OCI-LY7 (cell line): Measurements from ENCODE around the gene CSH2. TPM values are rescaled to one million over a fixed set of nuclear protein-coding genes. Genes with fewer than 3 reads are reported as not detected.
"Not testable (repeated sequence)": the region's sequence is repeated elsewhere in the genome, so short reads cannot be mapped to it uniquely, and the experiment has no call there.

Experiments used
- Bru-seq: library from RNA; stranded (reverse); fragments of 400-500 nt; gene quantifications from one replicate; lab custom pipeline; 2021; lab: Mats Ljungman, UMichigan
- BruChase-seq, 2 experiments: library from RNA; stranded (reverse); fragments of 400-500 nt; gene quantifications; one replicate each; lab custom pipeline; 2021; lab: Mats Ljungman, UMichigan
- BruUV-seq: library from RNA; stranded (reverse); fragments of 400-500 nt; replicated peaks from 2 replicates; lab custom pipeline; 2021; lab: Mats Ljungman, UMichigan
- CTCF ChIA-PET: fragments of 300-600 bp; sonication (Branson Sonifier 250); formaldehyde crosslinking; loops from one replicate; lab custom pipeline; 2022; ENCODE audit warnings: antibody characterized with exemption; ENCODE audit not compliant: unreplicated experiment; lab: Charles Lee
- POLR2A ChIA-PET: fragments of 300-600 bp; sonication (Branson Sonifier 250); formaldehyde crosslinking; loops from one replicate; lab custom pipeline; 2022; ENCODE audit warnings: antibody characterized with exemption; lab: Charles Lee
- DNase-seq: peaks from one replicate; pipeline ENCODE4 v3.0.0-alpha.2; 2015; ENCODE audit warnings: low spot score
- H2AFZ ChIP-seq: fragments of 200-600 bp; sonication (generic), shearing (Covaris generic); 2 replicates; pipeline ENCODE4 v1.6.1; 2014; ENCODE audit warnings: mild to moderate bottlenecking, antibody characterized with exemption, low read length, moderate library complexity
- H3K27ac ChIP-seq: fragments of 200-600 bp; sonication (generic); 2 replicates; pipeline ENCODE4 v1.5.1; 2014; ENCODE audit warnings: mixed run types, low read depth, mild to moderate bottlenecking, moderate library complexity, low read length, inconsistent platforms; ENCODE audit not compliant: poor library complexity, severe bottlenecking
- H3K36me3 ChIP-seq: fragments of 200-600 bp; sonication (generic); 2 replicates; pipeline ENCODE4 v1.6.1; 2014; ENCODE audit warnings: mild to moderate bottlenecking, antibody characterized with exemption, low read length, moderate library complexity, mixed read lengths; ENCODE audit not compliant: insufficient read depth
- H3K4me1 ChIP-seq: fragments of 200-600 bp; sonication (generic); 2 replicates; pipeline ENCODE4 v1.5.1; 2014; ENCODE audit warnings: mild to moderate bottlenecking, low read length; ENCODE audit not compliant: insufficient read depth, poor library complexity, severe bottlenecking
- H3K4me2 ChIP-seq: fragments of 200-600 bp; sonication (generic); 2 replicates; pipeline ENCODE4 v1.6.1; 2014; ENCODE audit warnings: mild to moderate bottlenecking, low read length
- H3K4me3 ChIP-seq: fragments of 200-600 bp; sonication (generic); 2 replicates; pipeline ENCODE4 v1.5.1; 2014; ENCODE audit warnings: mild to moderate bottlenecking, low read depth, low read length; ENCODE audit not compliant: poor library complexity, severe bottlenecking
- H3K79me2 ChIP-seq: fragments of 200-600 bp; sonication (generic); 2 replicates; pipeline ENCODE4 v1.6.1; 2016; ENCODE audit warnings: low read depth, mild to moderate bottlenecking, low read length, moderate library complexity, mixed read lengths; ENCODE audit not compliant: insufficient read depth
- H3K9me2 ChIP-seq: fragments of 200-600 bp; sonication (generic); 2 replicates; pipeline ENCODE4 v1.6.1; 2016; ENCODE audit warnings: mild to moderate bottlenecking, low read length, mixed read lengths; ENCODE audit not compliant: insufficient read depth
- H3K9me3 ChIP-seq: fragments of 200-600 bp; sonication (generic); 2 replicates; pipeline ENCODE4 v1.6.1; 2014; ENCODE audit warnings: mild to moderate bottlenecking, mixed run types, low read length, mixed read lengths
- H4K20me1 ChIP-seq: fragments of 200-600 bp; sonication (generic); 2 replicates; pipeline ENCODE4 v1.6.1; 2014; ENCODE audit warnings: mild to moderate bottlenecking, antibody characterized with exemption, low read length, moderate library complexity, mixed read lengths; ENCODE audit not compliant: insufficient read depth
- intact Hi-C: fragments of 100-400 bp; cut with micrococcal nuclease; formaldehyde crosslinking; loops from one replicate; pipeline ENCODE4 v1.10.0; 2022; ENCODE audit not compliant: unreplicated experiment
- long read RNA-seq: library from polyadenylated mRNA; stranded (forward); transcript quantifications from one replicate; pipeline ENCODE4 v2.0.0, GENCODE V29; 2022
- total RNA-seq, 2 experiments: library from RNA; depleted of rRNA in 1 of 2; stranded (reverse); fragments of >200 nt in 1 of 2; shearing (Covaris generic) in 1 of 2; gene quantifications; 2 replicates each; pipeline ENCODE4 v1.2.3, GENCODE V29; 2014 to 2022

The CSH2 gene
- not detected in 2 replicates for total RNA-seq (2014; rRNA removed; shearing (Covaris generic))
- not detected in 2 replicates for total RNA-seq (2022)
- Bru-seq, nascent RNA, result not detected
- not detected for BruChase-seq, experiment 1, labeled RNA remaining after a 6-hour chase
- not detected for BruChase-seq, experiment 2, labeled RNA remaining after a 2-hour chase
- long read RNA-seq, result 0 reads

DNA sequence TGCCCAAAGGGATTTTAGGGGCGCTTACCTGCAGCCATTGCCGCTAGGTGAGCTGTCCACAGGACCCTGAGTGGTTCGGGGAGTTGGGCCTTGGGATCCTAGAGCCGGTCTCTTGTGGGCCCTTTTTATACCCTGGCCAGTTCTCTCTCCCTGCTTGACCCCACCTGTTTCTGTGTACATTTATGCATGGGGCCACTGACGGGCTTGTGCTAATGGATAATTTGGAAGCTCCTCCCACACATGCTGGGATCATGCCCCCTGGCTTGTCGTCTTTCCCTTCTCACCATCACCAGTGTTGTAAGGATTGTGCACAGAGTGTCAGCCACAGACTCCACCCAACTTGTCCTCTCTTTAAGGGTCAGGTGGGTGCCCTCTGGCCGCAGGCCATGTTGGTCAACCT is at the start of gene CSH2:
TSS of gene CSH2 (minus strand) at position 101 of the 400 bp plus-strand sequence. CDS start at position 38, 63 bp downstream.
- H2AFZ ChIP-seq, DNase-seq, H3K4me3 ChIP-seq, BruUV-seq, H3K79me2 ChIP-seq, H3K36me3 ChIP-seq, H3K27ac ChIP-seq, H3K9me2 ChIP-seq, H3K4me2 ChIP-seq, POLR2A ChIA-PET, H3K4me1 ChIP-seq, CTCF ChIA-PET, H3K9me3 ChIP-seq, H4K20me1 ChIP-seq, intact Hi-C loops: not testable (repeated sequence)

GRCh38 chr17:63922402-63922801 is 48.9 kb upstream of the CSH2 start:
- H4K20me1 ChIP-seq, H3K9me2 ChIP-seq, H3K9me3 ChIP-seq, BruUV-seq, H2AFZ ChIP-seq, H3K79me2 ChIP-seq, intact Hi-C loops: not testable (repeated sequence)
- Histone ChIP-seq H3K27ac (peak overlapping the region; percentile 99), H3K4me2 (peak overlapping the region; percentile 63), H3K4me3 (peak overlapping the region; percentile 7), H3K36me3 (peaks cover 10% of the 10 kb centered on the region; the same call in 1 of the 2 replicates), H3K4me1 (peaks cover 87% of the 10 kb centered on the region)
- POLR2A ChIA-PET, result interaction anchor here (0.7 to 2.2 kb wide), 4 partner anchors 9 to 24 kb away, joined by 3 to 13 read pairs (median 8); partner anchors contain the start of gene CD79B
- CTCF ChIA-PET, result interaction anchor here (1.0 to 2.0 kb wide), 2 partner anchors 24 to 28 kb away, joined by 6 to 7 read pairs; no protein-coding TSS in a partner anchor
- peak; percentile 83 for DNase-seq

- H3K79me2 ChIP-seq, H3K9me3 ChIP-seq, H3K9me2 ChIP-seq, H3K36me3 ChIP-seq, BruUV-seq, H4K20me1 ChIP-seq: not testable (repeated sequence)
- ChIA-PET CTCF (interaction anchor here (0.6 to 3.7 kb wide), 3 partner anchors 26 to 155 kb away, joined by 3 to 94 read pairs (median 55); no protein-coding TSS in a partner anchor), POLR2A (interaction anchor here (0.7 to 4.8 kb wide), 6 partner anchors 12 to 34 kb away, joined by 7 to 52 read pairs (median 16); partner anchors contain the start of gene CD79B)
- Histone ChIP-seq H3K4me3 (peak overlapping the region; percentile 18), H2AFZ (peak overlapping the region; percentile 45; the same call in 1 of the 2 replicates), H3K4me1 (peaks cover 79% of the 10 kb centered on the region), H3K4me2 (peak overlapping the region; percentile 68), H3K27ac (peak overlapping the region; percentile 63)
- peak; percentile 65 for DNase-seq
- intact Hi-C loops, result loop anchor here (2.0 kb wide), 1 partner anchor 156 kb away; no protein-coding TSS in a partner anchor
Observed at GRCh38 chr17:63920779-63921178, 47.3 kb upstream of the CSH2 start.

DNA sequence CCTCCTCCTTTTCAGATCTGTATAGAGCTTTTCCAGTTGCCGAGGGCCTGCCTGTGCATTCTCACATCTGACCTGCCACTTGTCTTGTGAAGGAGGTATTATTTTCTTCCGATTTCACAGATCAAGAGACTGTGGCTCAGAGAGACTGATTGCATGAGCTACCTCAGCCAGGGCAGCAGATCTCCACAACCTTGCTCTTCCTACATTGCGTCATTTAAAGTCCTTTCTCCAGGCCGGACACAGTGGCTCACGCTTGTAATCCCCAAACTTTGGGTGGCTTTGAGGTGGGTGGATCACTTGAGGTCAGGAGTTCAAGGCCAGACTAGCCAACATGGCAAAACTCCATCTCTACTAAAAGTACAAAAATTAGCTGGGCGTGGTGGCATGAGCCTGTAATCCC is 46.6 kb upstream of the CSH2 start:
- not testable (repeated sequence) for H3K79me2 ChIP-seq, H3K9me3 ChIP-seq, H4K20me1 ChIP-seq, H3K36me3 ChIP-seq, DNase-seq, H3K9me2 ChIP-seq, BruUV-seq
- peak overlapping the region; percentile 45; the same call in 1 of the 2 replicates for H2AFZ ChIP-seq
- ChIA-PET POLR2A (interaction anchor here (0.7 to 4.8 kb wide), 10 partner anchors 8 to 311 kb away, joined by 3 to 52 read pairs (median 11); partner anchors contain the start of genes CD79B and ICAM2), CTCF (interaction anchor here (0.5 to 3.7 kb wide), 10 partner anchors 8 to 214 kb away, joined by 3 to 94 read pairs (median 6); partner anchors contain the start of gene ICAM2)
- peaks cover 78% of the 10 kb centered on the region for H3K4me1 ChIP-seq
- peak overlapping the region; percentile 63 for H3K27ac ChIP-seq
- intact Hi-C loops, result loop anchor here (2.0 kb wide), 1 partner anchor 157 kb away; no protein-coding TSS in a partner anchor
- peak overlapping the region; percentile 68 for H3K4me2 ChIP-seq
- peak overlapping the region; percentile 42 for H3K4me3 ChIP-seq
